Measurements from ENCODE around the gene DNAH5.

- TF ChIP-seq POLR2A (IDR thresholded peaks at IDR 0.05): no peak
- TF ChIP-seq, protein P1, sequence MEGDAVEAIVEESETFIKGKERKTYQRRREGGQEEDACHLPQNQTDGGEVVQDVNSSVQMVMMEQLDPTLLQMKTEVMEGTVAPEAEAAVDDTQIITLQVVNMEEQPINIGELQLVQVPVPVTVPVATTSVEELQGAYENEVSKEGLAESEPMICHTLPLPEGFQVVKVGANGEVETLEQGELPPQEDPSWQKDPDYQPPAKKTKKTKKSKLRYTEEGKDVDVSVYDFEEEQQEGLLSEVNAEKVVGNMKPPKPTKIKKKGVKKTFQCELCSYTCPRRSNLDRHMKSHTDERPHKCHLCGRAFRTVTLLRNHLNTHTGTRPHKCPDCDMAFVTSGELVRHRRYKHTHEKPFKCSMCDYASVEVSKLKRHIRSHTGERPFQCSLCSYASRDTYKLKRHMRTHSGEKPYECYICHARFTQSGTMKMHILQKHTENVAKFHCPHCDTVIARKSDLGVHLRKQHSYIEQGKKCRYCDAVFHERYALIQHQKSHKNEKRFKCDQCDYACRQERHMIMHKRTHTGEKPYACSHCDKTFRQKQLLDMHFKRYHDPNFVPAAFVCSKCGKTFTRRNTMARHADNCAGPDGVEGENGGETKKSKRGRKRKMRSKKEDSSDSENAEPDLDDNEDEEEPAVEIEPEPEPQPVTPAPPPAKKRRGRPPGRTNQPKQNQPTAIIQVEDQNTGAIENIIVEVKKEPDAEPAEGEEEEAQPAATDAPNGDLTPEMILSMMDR (IDR thresholded peaks at IDR 0.05): no peak
Measured at GRCh38 chr5:13956471-13956870, 12.0 kb upstream of the DNAH5 start.

All from lower leg skin (tissue), 3 donors.